Activated CD4-positive, alpha-beta T cell treated with anti-CD3 and anti-CD28 coated beads, Interleukin-2, amount 50 U/mL, for 16 hours (primary cell): ENCODE measurements around the gene NEURL3.
"Not testable (repeated sequence)": the region's sequence is repeated elsewhere in the genome, so short reads cannot be mapped to it uniquely, and the experiment has no call there.

Experiments
- DNase-seq: peaks from one replicate; pipeline ENCODE4 v3.0.0-alpha.2; 2020

NEURL3 gene

DNA sequence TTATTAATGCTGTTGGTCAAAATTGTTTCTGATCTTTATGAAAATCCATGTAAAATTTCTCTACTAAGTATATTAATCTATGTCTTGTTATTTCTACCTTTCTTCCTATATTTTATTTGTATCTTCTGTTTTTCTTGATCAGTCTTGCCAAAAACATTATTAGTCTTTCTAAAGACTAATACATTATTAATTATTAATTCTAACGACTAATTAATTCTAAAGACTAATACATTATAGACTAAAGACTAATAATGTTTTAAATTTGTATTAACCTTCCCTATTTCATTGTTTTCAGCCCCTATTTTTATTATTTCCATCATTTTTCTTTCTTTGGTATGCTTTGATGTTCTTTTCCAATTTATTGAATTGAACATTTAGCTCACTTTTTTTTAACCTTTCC is 27.7 kb downstream of the NEURL3 start:
- no peak for DNase-seq

DNA sequence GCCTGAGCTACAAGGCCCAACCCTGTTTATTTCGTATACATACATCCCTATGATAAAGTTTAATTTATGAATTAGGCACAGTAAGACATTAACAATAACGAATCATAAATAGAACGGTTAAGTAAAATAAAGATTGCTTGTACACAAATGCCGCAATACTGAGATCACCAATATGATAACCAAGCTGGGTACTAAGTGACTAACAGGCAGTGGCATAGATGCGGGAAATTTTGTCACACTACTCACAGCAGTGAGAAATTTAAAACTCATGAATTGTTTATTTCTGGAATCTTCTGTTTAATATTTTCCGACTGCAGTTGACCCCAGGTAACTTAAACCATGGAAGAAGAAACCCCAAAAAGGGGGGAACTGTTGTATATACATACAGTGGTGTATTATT is 33.4 kb downstream of the NEURL3 start:
- DNase-seq: no peak

DNA sequence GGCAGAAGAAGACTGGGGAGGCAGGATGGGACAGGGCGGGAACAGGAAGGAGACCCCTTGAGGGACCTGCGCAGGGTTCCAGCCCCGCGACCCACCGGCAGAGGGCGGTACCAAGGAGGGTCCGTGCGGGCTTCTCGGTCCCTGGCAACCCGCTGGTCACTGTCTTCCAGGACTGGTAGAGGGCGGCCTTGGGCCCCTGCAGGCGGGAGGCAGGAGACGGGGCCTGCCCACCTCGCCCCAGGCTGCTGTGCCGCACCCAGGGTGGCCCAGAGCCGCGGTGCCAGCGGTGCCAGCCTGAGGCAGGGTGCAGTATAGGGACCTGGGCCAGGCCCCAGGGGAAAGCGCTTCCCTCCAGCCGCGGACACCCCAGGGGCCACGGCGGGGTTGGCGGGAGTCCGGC is 34.5 kb downstream of the NEURL3 start:
- DNase-seq: peak; percentile 47

DNA sequence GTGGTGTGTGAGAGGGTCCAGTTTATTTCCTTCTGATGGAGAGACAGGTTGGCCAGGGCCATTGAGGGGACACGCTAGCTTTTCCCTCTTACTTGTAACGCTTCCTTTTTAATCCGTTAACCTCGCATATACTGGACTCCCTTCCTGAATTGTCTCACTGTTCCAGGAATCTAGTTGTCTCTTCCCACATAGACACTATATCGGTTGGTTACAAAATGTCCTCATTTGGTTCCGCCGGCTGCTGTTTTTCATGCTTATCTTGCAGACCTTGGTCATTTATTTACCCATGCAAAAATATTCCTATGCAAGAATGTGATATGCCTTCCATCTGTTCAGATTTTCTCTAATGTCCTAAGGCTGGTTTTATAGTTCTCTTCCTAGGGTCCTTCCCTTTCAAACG is 35.0 kb downstream of the NEURL3 start:
- no peak for DNase-seq

DNA sequence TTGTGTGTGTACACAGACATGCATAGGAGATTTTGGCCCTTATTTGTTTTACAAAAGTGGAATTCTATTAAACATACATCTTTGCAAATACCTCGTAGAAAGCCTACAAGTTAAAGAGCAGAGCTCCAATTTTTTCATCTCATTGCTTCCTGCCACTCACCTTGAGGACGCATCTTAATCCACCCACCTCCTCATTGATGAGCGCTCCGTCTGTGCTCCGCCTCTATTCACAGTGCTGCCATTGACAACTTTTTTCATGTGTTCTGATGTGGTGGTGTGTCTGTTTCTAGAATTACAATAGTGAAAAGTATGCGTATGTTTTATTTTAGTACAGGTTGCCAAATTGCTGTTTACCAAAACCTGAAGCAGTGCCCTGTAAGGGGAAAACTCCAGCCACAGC is 36.3 kb downstream of the NEURL3 start:
- DNase-seq: no peak

DNA sequence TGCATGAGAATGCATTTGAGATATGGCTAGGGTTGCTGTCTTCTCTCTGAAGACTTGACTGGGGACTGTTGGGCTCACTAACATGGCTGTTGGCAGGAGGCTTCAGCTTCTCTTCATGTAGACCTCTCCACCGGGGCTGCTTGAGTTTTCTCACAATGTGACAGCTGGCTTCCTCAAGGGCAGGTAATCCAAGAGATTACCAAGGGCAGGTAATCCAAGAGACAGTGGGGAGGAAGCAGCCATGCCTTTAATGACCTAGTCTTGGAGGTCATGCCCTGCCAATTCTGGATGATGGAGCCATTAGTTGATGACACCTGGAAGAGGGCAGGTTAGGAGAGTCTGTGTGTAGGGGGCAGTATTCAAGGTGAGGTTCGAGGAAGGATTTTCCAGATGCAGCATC is 40.5 kb downstream of the NEURL3 start:
- no peak for DNase-seq

DNA sequence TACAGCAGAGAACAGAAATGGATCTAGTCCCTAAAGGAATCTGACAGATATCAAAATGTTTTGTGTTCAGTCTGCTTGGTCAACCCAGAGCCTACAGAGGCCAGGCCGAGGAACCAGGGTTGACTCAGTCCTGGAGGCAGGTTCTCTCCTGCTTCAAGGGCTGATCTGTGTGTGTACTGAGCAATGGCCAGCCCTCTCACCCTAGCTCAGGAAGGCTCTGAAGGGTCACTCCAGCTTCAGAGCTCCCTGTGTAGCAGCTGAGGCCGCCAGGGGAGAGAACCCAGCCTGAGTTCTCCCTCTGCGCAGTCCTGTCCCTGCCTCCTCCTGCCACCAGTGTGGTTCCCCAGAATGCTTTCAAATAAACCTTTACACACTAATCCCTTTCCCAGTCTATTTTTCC is 41.1 kb downstream of the NEURL3 start:
- DNase-seq: no peak

DNA sequence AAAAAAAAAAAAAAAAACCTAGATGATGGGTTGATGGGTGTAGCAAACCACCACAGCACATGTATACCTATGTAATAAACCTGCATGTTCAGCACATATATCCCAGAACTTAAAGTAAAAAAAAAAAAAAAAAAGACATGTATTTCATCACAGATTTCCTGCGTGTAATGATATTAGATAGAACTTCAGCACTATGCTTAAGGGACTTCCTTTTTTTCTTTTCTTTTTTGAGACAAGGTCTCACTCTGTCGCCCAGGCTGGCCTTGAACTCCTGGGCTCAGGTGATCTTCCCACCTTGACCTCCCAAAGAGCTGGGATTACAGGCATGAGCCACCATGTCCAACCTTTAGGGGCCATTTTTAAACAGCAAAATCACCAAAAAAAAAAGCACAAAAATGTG is 42.0 kb downstream of the NEURL3 start:
- DNase-seq: no peak

DNA sequence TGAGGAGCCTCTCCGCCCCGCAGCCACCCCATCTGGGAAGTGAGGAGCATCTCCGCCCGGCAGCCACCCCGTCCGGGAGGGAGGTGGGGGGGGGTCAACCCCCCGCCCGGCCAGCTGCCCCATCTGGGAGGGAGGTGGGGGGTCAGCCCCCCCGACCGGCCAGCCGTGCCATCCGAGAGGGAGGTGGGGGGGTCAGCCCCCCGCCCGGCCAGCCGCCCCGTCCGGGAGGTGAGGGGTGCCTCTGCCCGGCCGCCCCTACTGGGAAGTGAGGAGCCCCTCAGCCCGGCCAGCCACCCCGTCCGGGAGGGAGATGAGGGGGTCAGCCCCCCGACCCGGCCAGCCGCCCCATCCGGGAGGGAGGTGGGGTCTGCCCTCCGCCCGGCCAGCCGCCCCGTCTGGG is 43.5 kb downstream of the NEURL3 start:
- DNase-seq: not testable (repeated sequence)

DNA sequence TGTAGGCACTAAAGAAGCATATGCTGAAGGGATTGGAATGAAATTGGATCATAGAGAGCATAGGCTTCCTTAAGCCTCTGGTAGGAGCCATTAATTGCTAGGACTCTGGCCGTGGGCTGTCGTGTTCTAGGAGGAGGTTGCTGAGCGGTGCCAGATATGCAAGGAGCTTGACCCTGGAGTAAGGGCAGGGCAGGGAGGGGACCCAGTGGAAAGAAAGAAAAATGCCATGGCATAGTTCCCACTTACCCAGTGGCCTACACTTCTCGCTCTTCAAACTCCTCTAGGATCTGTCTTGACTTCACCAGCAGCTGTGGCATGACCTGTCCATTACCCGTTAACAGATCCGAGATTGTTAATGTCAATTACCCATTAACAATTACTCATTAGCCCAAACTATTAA is 53.1 kb downstream of the NEURL3 start:
- DNase-seq: no peak

DNA sequence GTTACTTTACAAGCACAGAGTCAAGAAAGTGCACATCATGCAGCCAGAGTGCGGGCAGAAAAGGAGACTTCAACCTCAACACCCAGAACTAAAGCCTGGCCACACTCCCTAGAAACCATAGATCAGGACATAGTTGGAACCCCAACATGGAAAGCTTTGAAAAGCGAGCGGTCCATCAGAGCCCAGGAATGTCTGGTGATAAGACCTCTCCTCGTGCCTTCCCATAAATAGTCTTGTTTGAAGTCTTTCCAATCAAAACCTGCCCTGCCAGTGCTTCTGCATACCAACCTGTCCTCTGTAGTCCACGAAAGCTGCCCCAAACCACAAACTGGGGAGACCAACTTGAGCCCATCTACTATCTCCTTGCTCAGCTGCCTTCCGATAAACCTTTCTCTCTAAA is 55.5 kb downstream of the NEURL3 start:
- no peak for DNase-seq

DNA sequence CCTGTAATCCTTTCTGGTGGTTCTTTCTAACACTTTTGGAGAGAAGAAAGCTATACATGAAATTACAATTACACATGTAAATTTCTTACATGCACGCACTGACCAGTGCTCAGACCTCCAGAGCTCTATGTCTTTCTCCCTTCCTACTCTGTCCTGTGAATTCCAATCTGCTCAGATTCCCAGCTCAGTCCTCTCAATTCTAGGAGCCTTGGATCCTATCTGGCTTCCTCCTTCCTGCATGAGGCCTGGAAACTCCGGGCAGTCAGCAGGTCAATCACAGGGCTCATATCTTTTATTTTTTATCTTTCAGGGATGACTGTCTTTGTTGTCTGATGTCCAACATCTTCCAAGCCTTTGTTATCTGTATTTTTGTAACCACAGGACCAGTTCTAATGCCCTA is 56.0 kb downstream of the NEURL3 start:
- DNase-seq: no peak

DNA sequence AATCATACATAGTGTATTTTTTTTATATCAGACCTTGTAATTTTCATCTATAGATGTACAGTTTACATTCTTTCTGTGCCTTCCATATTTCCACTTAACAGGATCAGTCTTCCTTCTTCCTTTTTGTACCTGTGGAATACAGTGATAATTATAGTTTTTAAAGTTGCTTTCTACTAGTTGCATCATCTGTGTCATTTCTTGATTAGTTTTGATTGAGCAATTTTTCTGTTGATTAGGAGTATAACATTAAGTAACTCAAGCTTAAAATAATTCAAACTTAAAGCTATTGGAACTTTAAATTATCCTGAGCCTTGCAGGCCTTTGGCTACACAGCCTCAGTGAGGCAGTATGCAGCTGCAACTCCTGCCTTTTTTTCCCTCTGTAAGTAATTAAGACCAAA is 57.4 kb downstream of the NEURL3 start:
- no peak for DNase-seq
